ENCODE data around the gene HOXD11. TPM values are rescaled to one million over a fixed set of nuclear protein-coding genes. Genes with fewer than 3 reads are reported as not detected.

HOXD11 gene
- total and polyA plus RNA-seq, 5 donors: not detected

DNA sequence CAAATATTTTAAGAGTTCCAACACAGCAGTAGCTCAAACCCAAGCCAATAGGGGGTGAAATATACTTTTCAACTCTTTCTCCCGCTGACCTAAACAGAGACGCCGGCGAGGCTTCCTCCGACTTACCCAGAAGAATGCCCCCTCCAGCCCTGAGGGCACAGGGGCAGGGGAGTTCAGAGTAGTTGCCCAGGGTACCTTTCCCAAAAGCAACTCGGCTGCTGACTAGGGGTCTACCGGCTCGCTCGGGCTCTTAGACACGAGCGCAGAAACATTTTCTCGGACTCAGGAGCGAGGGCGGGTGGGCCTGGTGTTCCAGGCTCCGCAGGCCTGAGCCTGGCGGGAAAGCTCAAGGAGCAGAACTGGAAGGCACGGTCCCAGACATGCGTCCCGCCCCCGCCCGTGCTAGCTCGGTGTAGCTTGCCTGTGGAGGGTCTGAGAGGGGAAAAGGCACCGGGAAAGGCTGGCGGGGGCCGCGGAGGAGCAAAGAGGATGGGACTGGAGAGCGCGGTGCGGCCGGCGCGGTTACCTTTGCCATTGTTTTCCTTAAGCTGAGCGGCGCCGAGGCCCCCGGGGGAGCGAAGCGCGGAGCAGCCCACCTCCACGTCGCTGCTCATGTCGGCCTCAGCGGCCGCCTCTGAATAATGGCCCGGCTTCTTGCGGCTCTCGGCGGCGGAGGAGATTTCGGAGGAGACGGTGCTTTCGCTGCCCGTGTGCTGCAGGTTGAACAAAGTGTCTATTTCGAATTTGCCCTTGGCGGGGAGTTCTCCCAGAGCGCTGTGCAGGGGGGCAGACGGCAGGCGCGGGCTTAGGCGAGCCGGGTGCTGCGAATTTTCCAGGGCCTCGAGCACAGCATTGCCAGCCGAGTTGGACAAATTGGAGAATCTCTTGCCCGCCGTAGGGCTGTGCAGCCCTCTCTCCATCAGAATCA, 24.0 kb upstream of the HOXD11 start:
- Histone ChIP-seq H3K4me3 (ENCODE audit: low read length) (no peak overlapping the region), H3K27me3 (ENCODE audit: control insufficient read depth, insufficient read depth) (no peaks in the 10 kb centered on the region), H3K9me3 (ENCODE audit: control insufficient read depth, low read length) (no peaks in the 10 kb centered on the region), H3K4me1 (ENCODE audit: control insufficient read depth, insufficient read depth, low read length) (peaks cover 2% of the 10 kb centered on the region), H3K27ac (ENCODE audit: low read length) (no peak overlapping the region)
- ATAC-seq (no peak), DNase-seq (no peak)
- intact Hi-C loops (cut with DNase I): no loop called here
- WGBS: 4% methylated on average over 66 of the region's 66 CpGs

DNA sequence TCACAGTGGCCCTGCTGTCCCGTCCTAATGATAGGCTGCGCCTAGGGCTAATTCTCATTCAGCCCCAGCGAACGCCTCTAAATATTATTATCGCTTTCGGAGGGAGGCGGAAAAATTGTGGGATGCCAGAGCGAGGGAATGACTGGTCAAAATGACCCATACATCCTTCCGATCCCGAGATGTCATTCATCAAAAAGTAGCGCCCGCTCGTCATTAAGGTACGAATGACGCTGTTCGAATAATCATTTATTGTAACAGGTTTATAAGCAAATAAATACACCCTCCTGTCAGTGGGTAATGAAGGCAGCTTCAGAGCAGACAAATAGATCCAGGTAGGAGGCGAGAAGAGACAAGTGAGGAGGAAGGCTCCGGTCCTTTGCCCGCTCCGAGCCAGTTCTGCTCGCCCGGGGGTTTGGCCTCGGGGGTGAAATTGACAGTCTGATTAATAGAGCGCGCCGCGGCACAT, 23.3 kb upstream of the HOXD11 start, which contains the start of gene EVX2:
EVX2 (minus strand) TSS at position 167 of the 466 bp plus-strand sequence. CDS start 186 bp downstream, outside the sequence.
- intact Hi-C loops (cut with DNase I): no loop called here
- Histone ChIP-seq H3K4me1 (ENCODE audit: control insufficient read depth, insufficient read depth, low read length) (peaks cover 2% of the 10 kb centered on the region), H3K9me3 (ENCODE audit: control insufficient read depth, low read length) (no peaks in the 10 kb centered on the region), H3K27me3 (ENCODE audit: control insufficient read depth, insufficient read depth) (no peaks in the 10 kb centered on the region), H3K27ac (ENCODE audit: low read length) (no peak within 1 kb of the TSS), H3K4me3 (ENCODE audit: low read length) (no peak within 1 kb of the TSS)
- 10% methylated on average over 27 of the region's 27 CpGs for WGBS
- no peak for DNase-seq
- no peak for ATAC-seq

DNA sequence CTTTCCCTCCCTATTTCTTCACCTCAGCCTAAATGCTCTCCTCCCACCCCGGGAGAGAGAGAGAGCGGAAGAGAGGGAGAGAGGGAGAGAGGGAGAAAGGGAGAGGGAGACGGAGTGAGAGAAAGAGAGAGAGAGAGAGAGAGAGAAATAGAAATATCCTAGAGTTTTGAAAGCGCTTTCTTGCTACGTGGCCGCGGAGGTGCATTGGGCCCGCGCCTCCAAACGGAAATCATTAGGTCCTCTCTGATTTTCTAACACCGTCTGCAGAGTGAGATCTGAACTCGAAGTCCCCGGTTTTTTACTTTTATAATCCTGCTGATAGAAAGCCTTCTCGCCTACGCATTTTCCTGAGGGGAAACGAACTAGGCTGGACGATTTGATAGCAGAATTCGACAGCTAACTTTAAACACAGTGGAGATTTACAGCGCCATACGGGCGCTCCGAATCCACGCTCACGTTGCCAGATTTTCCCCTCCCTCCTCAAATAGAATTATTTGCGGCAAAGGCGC, 22.4 kb upstream of the HOXD11 start:
- ATAC-seq (no peak), DNase-seq (no peak)
- Histone ChIP-seq H3K4me1 (ENCODE audit: control insufficient read depth, insufficient read depth, low read length) (no peaks in the 10 kb centered on the region), H3K27me3 (ENCODE audit: control insufficient read depth, insufficient read depth) (no peaks in the 10 kb centered on the region), H3K4me3 (ENCODE audit: low read length) (no peak overlapping the region), H3K9me3 (ENCODE audit: control insufficient read depth, low read length) (no peaks in the 10 kb centered on the region), H3K27ac (ENCODE audit: low read length) (no peak overlapping the region)
- 3% methylated on average over 26 of the region's 26 CpGs for WGBS
- intact Hi-C loops (cut with DNase I): loop anchor here in 1 of 4 donors (5.0 kb wide), 2 partner anchors 397 to 722 kb away; no protein-coding TSS in a partner anchor

DNA sequence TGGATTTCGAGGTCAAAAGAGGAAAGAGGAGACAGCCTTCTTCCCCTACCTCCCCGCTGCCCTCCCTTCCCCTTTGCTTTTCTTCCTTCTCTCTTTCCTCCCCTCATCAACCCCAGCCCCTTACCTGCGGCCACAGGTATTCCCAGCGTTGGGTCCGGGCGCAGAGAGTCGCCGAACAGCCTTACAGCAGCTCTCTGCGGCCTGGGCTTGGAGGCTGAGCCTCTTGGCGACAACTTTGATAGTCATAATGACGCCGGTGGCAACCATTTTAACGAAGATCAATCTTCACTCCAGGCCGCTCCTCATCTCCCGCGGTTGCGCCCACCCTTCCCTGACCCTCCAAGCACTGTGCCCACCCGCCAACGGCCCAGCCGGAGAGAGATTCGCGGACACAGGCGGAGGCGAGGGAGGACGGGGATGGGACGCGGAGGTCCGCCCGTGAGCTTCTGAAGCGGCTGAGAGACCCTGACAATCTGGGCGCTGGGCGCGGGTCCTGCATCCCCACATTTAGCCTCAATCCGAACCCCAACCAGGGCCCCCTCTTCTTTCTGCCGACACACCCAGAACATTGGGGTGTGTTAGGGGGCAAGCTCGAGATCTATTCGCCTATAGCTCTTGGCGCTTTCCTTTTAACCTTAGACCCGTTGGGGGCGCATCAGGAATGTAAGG, 21.8 kb upstream of the HOXD11 start:
- WGBS: 6% methylated on average over 40 of the region's 40 CpGs
- no peaks in the 10 kb centered on the region for H3K4me1 ChIP-seq (ENCODE audit: control insufficient read depth, insufficient read depth, low read length)
- intact Hi-C loops (cut with DNase I): loop anchor here in 1 of 4 donors (5.0 kb wide), 2 partner anchors 398 to 723 kb away; no protein-coding TSS in a partner anchor
- ATAC-seq: no peak
- no peak for DNase-seq
- no peaks in the 10 kb centered on the region for H3K9me3 ChIP-seq (ENCODE audit: control insufficient read depth, low read length)
- H3K4me3 ChIP-seq (ENCODE audit: low read length): no peak overlapping the region
- no peak overlapping the region for H3K27ac ChIP-seq (ENCODE audit: low read length)
- H3K27me3 ChIP-seq (ENCODE audit: control insufficient read depth, insufficient read depth): peaks cover 3% of the 10 kb centered on the region

DNA sequence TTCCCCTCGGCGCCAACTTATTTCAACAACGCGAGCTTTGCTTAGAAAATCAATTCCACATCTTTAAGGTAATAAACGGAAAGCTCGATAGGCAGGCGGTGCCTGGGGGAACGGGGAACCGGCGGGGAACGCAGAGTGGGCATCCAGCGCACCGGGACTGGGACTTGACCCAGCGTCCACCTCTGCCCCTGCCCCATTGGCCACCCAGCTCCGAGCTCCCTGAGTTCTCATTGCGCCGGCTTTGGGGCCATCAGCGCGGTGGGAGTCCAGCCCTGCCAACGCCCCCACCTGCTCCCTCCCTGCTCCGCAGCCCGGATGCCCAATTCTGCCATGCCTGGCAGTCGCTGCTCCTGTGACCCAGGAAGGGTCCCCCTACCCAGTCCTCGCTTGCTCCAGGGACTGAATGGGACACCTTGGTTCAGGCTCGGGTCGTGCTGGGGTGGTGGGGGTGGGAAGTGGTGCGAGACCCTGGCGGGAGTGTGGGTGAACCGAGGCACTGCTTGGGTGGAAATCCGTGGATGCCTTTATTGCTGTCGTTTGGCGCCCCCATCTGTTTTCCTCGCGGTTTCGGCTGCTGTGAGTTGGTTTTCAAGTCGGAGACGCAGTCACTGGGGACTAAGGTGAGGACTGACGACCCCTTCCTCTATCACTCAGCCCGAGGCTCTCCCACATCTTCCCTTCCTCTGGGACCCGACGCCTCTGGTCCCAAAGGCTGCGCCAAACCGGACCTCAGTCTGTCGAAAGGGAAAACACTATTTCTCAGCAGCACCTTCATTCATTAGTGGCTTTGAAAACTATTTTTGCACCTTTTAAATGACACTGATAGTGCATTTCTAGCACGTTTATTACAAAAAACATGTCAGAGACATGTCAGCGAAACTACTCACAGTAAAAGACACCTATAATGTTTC, 21.0 kb upstream of the HOXD11 start:
- no peak overlapping the region for H3K4me3 ChIP-seq (ENCODE audit: low read length)
- H3K9me3 ChIP-seq (ENCODE audit: control insufficient read depth, low read length): no peaks in the 10 kb centered on the region
- no peaks in the 10 kb centered on the region for H3K4me1 ChIP-seq (ENCODE audit: control insufficient read depth, insufficient read depth, low read length)
- H3K27me3 ChIP-seq (ENCODE audit: control insufficient read depth, insufficient read depth): peaks cover 4% of the 10 kb centered on the region
- ATAC-seq: peak in 1 of 2 donors; percentile 25
- intact Hi-C loops (cut with DNase I): loop anchor here in 1 of 4 donors (5.0 kb wide), 2 partner anchors 399 to 724 kb away; no protein-coding TSS in a partner anchor
- H3K27ac ChIP-seq (ENCODE audit: low read length): no peak overlapping the region
- 2% methylated on average over 46 of the region's 46 CpGs for WGBS
- no peak for DNase-seq

DNA sequence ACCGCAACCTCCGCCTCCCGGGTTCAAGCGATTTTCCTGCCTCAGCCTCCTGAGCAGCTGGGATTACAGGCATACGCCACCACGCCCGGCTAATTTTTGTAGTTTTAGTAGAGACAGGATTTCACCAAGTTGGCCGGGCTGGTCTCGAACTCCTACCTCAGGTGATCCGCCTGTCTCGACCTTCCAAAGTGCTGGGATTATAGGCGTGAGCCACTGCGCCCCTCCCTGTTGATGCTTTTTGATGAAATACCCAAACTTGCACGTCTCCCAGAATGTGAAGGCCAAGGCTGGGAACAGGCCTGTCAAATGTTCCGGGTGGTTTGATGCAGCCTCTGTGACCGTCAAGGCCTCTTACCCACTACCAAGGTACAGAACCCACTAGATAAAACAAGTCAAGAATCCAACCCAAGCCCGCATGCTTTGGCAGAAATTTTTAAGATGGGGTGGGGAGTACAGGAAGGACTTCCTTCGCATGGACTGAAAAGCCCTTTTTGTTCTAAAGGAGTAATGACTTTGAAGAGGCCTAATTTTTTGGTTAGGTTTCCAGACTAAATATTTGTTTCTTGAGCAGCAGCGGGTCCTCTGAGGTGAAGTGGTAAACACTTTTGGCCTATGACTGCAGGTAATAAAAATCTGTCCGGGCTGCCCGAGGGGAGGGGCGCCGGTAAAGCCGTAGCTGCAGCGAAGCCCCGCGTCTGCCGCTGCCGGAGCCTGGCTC, 19.6 kb upstream of the HOXD11 start:
- ATAC-seq (no peak), DNase-seq (no peak)
- intact Hi-C loops (cut with DNase I): loop anchor here in 2 of 4 donors (2.0 to 5.0 kb wide), 3 partner anchors 399 to 725 kb away; no protein-coding TSS in a partner anchor
- Histone ChIP-seq H3K4me1 (ENCODE audit: control insufficient read depth, insufficient read depth, low read length) (no peaks in the 10 kb centered on the region), H3K9me3 (ENCODE audit: control insufficient read depth, low read length) (no peaks in the 10 kb centered on the region), H3K4me3 (ENCODE audit: low read length) (no peak overlapping the region), H3K27ac (ENCODE audit: low read length) (no peak overlapping the region), H3K27me3 (ENCODE audit: control insufficient read depth, insufficient read depth) (peaks cover 5% of the 10 kb centered on the region)
- WGBS: 33% methylated on average over 29 of the region's 29 CpGs

DNA sequence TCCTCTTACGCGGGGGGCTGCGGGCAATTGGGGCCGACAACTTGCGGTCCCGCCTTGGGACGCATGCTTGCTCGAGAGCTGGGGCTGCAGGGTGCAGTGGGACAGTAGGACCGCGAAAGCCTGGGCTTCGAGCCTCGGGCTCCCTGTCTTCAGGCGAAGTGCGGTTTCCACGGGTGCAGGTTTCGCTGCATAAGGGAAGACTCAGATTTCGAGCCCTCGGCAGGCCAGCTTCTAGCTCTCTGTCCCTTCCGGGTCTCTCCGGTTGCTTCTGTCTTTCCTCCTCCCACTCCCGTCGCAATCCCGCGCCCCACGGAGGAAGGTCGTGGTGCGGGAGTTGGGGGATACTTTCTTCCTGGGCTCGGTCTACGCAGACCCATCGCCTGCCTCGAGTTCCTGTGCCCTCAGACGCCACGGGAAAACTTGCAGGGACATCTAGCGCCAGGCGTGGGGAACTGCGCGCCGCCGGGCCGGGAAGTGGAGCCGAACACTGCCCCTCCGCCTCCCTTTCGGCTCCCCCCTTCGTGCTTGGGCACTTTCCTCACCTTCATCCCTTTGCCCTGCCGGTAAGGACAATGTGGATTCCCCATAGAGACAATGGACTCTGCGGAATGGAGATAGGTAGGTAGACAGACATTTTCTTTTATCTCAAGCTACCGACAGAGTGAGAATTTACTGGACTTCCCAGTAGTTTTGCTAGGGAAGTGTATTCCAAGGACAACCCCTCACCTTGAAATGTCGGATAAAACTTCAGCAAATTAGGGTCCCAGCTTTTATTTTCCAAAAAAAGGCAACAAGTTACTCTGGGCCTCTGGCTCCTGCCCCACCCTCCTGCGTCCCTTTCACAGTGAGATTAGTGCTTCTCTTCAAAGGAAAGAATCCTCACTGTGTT, 18.8 kb upstream of the HOXD11 start:
- 4% methylated on average over 49 of the region's 49 CpGs for WGBS
- intact Hi-C loops (cut with DNase I): loop anchor here in 2 of 4 donors (2.0 to 5.0 kb wide), 3 partner anchors 399 to 726 kb away; no protein-coding TSS in a partner anchor
- DNase-seq: peak; percentile 58 to 80 (median 79)
- Histone ChIP-seq H3K4me3 (ENCODE audit: low read length) (peak overlapping the region; percentile 8), H3K4me1 (ENCODE audit: control insufficient read depth, insufficient read depth, low read length) (peaks cover 3% of the 10 kb centered on the region), H3K27ac (ENCODE audit: low read length) (no peak overlapping the region), H3K27me3 (ENCODE audit: control insufficient read depth, insufficient read depth) (peaks cover 5% of the 10 kb centered on the region), H3K9me3 (ENCODE audit: control insufficient read depth, low read length) (no peaks in the 10 kb centered on the region)
- ATAC-seq: peak; percentile 81 to 82

DNA sequence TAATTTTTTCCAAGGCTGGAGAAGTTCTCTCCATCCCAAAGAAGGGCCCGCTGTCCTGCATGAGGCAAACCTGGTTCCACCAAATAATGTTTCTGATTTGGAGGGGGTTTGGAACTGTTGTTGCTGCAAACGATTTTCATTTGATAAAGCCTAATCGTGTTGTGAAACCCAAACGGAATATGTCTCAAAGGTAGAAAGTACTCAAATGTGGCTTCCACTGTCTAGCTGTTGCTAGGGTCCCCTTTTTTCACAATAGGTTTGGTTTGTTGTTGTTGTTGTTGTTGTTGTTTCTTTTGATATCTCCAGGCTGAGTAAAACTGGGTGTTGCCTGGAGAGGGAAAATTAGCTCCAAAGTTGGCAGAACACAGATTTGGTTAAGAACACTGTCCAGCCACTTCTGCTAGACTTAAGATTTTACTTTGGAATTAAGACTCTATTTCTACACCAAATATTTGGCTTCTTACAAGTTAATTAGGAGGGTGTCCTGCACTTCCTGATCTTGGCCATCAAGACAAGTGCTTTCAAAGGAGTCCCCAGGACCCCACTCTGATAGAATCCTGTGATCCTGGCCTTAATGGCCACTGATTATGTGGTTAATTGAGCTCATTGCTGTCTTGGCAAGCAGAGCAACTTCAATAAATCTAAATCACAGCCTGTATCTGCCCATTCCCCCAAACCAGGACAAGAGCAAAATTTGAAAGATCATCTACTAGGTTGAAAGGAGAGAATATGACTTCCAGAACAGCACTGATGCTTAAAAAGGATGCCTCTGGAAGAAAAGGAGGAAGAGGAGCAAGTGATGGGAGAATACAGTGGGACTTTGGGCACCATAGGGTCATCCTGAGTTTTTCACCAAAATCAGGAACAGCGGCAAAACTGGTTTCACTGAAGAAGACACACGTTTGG, 17.9 kb upstream of the HOXD11 start:
- no peak overlapping the region for H3K27ac ChIP-seq (ENCODE audit: low read length)
- DNase-seq: no peak
- no peak for ATAC-seq
- H3K4me3 ChIP-seq (ENCODE audit: low read length): no peak overlapping the region
- H3K4me1 ChIP-seq (ENCODE audit: control insufficient read depth, insufficient read depth, low read length): peaks cover 5% of the 10 kb centered on the region
- H3K27me3 ChIP-seq (ENCODE audit: control insufficient read depth, insufficient read depth): peaks cover 5% of the 10 kb centered on the region
- H3K9me3 ChIP-seq (ENCODE audit: control insufficient read depth, low read length): no peaks in the 10 kb centered on the region
- intact Hi-C loops (cut with DNase I): loop anchor here in 2 of 4 donors (2.0 to 5.0 kb wide), 3 partner anchors 400 to 727 kb away; no protein-coding TSS in a partner anchor
- WGBS: 5% methylated on average over 6 of the region's 6 CpGs
